Caco-2 (cell line): ENCODE data around the gene SSBP2. TPM values are rescaled to one million over a fixed set of nuclear protein-coding genes. Genes with fewer than 3 reads are reported as not detected.
A peak's percentile ranks its signal among the peaks of the same experiment; 100 is the strongest.

Experiments
- BruUV-seq: library from RNA; stranded (reverse); fragments of 400-500 nt; replicated peaks from 2 replicates; lab custom pipeline; 2021; lab: Mats Ljungman, UMichigan
- CTCF ChIA-PET: fragments of 300-600 bp; sonication (Branson Sonifier 250); formaldehyde crosslinking; loops from one replicate; lab custom pipeline; 2022; ENCODE audit warnings: antibody characterized with exemption; lab: Charles Lee
- POLR2A ChIA-PET: fragments of 300-600 bp; sonication (Branson Sonifier 250); formaldehyde crosslinking; loops from one replicate; lab custom pipeline; 2022; ENCODE audit warnings: antibody characterized with exemption; lab: Charles Lee
- DNase-seq, 2 experiments: peaks; one replicate each; pipeline versions ENCODE4 v3.0.0 to v3.0.0-alpha.2; 2020 to 2022
- H3K27me3 ChIP-seq: replicated peaks from 2 replicates; pipeline ENCODE4 v1.6.0; 2011; ENCODE audit warnings: low read length; ENCODE audit not compliant: control insufficient read depth, insufficient read depth
- H3K36me3 ChIP-seq: 2 replicates; pipeline ENCODE4 v1.5.1; 2011; ENCODE audit warnings: low read length; ENCODE audit not compliant: control insufficient read depth, insufficient read depth
- H3K4me1 ChIP-seq: fragments of 250-450 bp; sonication (Bioruptor Pico); 2 replicates; pipeline ENCODE4 v1.5.1; 2020; ENCODE audit warnings: mild to moderate bottlenecking
- H3K4me3 ChIP-seq: 2 replicates; pipeline ENCODE4 v1.5.1; 2011; ENCODE audit warnings: low read depth, mild to moderate bottlenecking, control low read depth, low read length
- H3K9me3 ChIP-seq: fragments of 250-450 bp; sonication (Bioruptor Pico); 2 replicates; pipeline ENCODE4 v1.5.1; 2020; ENCODE audit warnings: mild to moderate bottlenecking, moderate library complexity
- H3K27ac Mint-ChIP-seq: one replicate; pipeline ENCODE4 v1.8.0; 2022; ENCODE audit warnings: mixed read lengths; ENCODE audit not compliant: unreplicated experiment
- H3K27me3 Mint-ChIP-seq: one replicate; pipeline ENCODE4 v1.8.0; 2022; ENCODE audit warnings: mixed read lengths; ENCODE audit not compliant: insufficient read depth, unreplicated experiment
- H3K36me3 Mint-ChIP-seq: one replicate; pipeline ENCODE4 v1.8.0; 2022; ENCODE audit warnings: mild to moderate bottlenecking, mixed read lengths; ENCODE audit not compliant: insufficient read depth, unreplicated experiment
- H3K4me1 Mint-ChIP-seq: one replicate; pipeline ENCODE4 v1.8.0; 2022; ENCODE audit warnings: low read depth, mixed read lengths; ENCODE audit not compliant: unreplicated experiment
- H3K4me3 Mint-ChIP-seq: one replicate; pipeline ENCODE4 v1.8.0; 2022; ENCODE audit warnings: mild to moderate bottlenecking, moderate library complexity, mixed read lengths; ENCODE audit not compliant: unreplicated experiment
- H3K9me3 Mint-ChIP-seq: one replicate; pipeline ENCODE4 v1.8.0; 2022; ENCODE audit warnings: mixed read lengths; ENCODE audit not compliant: unreplicated experiment
- intact Hi-C: fragments of 100-400 bp; cut with micrococcal nuclease; formaldehyde crosslinking; loops from one replicate; pipeline ENCODE4 v1.10.0; 2022; ENCODE audit not compliant: unreplicated experiment
- total RNA-seq: library from RNA; stranded (reverse); gene quantifications from 2 replicates; pipeline ENCODE4 v1.2.3, GENCODE V29; 2022
- TF ChIP-seq, protein P1 (sequence below), 2 experiments: fragments of 200-600 bp in 1 of 2; IDR thresholded peaks; 1 replicate in 1 of 2; 2 replicates in 1 of 2; pipeline versions ENCODE4 v1.5.1 to v1.8.0; 2011 to 2022; ENCODE audit warnings: antibody characterized with exemption in 1 of 2, control low read depth in 1 of 2, inconsistent platforms in 1 of 2, low read depth in 1 of 2, low read length in 1 of 2, mild to moderate bottlenecking in 1 of 2, moderate library complexity in 1 of 2; ENCODE audit not compliant: insufficient read depth in 1 of 2, severe bottlenecking in 1 of 2, unreplicated experiment in 1 of 2

SSBP2 gene
- total RNA-seq, 1 experiment from 2014 or later, result 2.5 TPM

DNA sequence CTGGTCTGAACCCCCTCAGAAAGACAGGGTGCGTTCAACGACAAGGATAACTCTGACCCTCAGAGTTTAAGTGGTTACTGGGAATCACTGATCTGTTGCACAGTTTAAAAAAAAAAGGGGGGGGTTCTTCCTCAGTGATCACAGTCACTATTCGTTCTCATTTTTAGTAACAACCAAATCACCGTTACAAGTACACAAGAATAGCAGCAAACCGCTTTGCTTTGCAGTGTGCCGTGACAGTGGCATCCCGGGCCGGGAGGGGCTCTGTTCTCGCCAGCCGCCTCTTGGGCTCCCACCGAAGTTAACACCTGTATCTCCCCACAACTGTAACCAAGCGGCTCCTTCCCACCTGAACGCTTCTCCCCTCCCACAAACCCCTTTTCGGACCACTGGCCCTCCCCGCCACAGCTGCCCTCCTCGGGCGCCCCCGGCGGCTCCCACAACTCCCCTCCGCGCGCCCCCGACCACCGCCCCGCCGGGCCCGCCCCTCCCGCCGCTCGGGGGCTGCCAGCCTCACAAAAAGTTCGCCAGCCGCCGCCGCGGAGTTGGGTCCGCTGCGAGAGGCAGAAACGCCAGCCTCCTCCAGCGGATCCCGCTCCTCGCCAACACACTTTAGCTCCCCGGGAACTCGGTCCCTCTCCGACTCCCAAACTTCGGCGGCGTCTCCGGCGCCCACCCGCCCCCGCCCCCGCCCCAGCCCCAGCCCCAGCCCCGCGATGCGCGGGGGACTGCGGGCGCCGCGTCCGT is 1.2 kb downstream of the SSBP2 start:
- no peaks in the 10 kb centered on the region for H3K9me3 ChIP-seq
- H3K9me3 Mint-ChIP-seq, result no peaks in the 10 kb centered on the region
- H3K27me3 ChIP-seq, result no peaks in the 10 kb centered on the region
- intact Hi-C loops, result loop anchor here (2.0 to 5.0 kb wide), 3 partner anchors 223 to 415 kb away; partner anchors contain the start of gene ATG10
- peak in 1 of 2 experiments; percentile 34 for DNase-seq
- peak overlapping the region; percentile 86 for H3K4me3 ChIP-seq
- no TSS peak for BruUV-seq
- peaks cover 11% of the 10 kb centered on the region for H3K27me3 Mint-ChIP-seq
- H3K4me3 Mint-ChIP-seq, result peak overlapping the region; percentile 65
- H3K4me1 ChIP-seq, result peaks cover 8% of the 10 kb centered on the region
- H3K36me3 Mint-ChIP-seq, result no peaks in the 10 kb centered on the region
- no peak overlapping the region for H3K27ac Mint-ChIP-seq
- H3K36me3 ChIP-seq, result no peaks in the 10 kb centered on the region
- ChIA-PET CTCF (interaction anchor here (2.4 kb wide), 1 partner anchor 102 kb away, joined by 23 read pairs; no protein-coding TSS in a partner anchor), POLR2A (interaction anchor here (0.5 kb wide), 1 partner anchor 104 kb away, joined by 3 read pairs; no protein-coding TSS in a partner anchor)
- H3K4me1 Mint-ChIP-seq, result peaks cover 7% of the 10 kb centered on the region
- TF ChIP-seq, protein P1, sequence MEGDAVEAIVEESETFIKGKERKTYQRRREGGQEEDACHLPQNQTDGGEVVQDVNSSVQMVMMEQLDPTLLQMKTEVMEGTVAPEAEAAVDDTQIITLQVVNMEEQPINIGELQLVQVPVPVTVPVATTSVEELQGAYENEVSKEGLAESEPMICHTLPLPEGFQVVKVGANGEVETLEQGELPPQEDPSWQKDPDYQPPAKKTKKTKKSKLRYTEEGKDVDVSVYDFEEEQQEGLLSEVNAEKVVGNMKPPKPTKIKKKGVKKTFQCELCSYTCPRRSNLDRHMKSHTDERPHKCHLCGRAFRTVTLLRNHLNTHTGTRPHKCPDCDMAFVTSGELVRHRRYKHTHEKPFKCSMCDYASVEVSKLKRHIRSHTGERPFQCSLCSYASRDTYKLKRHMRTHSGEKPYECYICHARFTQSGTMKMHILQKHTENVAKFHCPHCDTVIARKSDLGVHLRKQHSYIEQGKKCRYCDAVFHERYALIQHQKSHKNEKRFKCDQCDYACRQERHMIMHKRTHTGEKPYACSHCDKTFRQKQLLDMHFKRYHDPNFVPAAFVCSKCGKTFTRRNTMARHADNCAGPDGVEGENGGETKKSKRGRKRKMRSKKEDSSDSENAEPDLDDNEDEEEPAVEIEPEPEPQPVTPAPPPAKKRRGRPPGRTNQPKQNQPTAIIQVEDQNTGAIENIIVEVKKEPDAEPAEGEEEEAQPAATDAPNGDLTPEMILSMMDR (IDR thresholded peaks at IDR 0.05; ENCODE audit: insufficient read depth in 1 of 2, low read depth in 1 of 2, low read length in 1 of 2, severe bottlenecking in 1 of 2, unreplicated experiment in 1 of 2), result no peak

DNA sequence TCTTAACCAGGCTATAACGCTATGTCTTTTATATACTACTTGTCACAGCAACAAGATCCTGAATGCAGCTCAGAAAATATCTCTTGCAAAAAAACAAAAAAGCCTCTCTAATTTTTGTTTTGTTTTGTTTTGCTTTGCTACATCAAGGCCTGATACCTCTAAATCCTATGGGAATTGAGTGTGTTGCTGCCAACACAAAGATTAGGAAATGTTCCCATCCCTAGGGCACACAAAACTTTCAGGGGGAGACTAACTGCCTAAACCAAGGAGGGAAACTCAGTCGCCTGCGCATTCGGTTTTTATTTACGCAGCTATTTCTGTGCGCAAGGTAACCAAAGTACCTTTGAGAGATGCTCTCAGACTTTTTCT is 1.7 kb downstream of the SSBP2 start:
- intact Hi-C loops, result no loop called here
- TF ChIP-seq, protein P1 (IDR thresholded peaks at IDR 0.05; ENCODE audit: insufficient read depth in 1 of 2, low read depth in 1 of 2, low read length in 1 of 2, severe bottlenecking in 1 of 2, unreplicated experiment in 1 of 2), result no peak
- H3K4me1 Mint-ChIP-seq, result peaks cover 7% of the 10 kb centered on the region
- peaks cover 11% of the 10 kb centered on the region for H3K27me3 Mint-ChIP-seq
- no peaks in the 10 kb centered on the region for H3K36me3 Mint-ChIP-seq
- CTCF ChIA-PET, result interaction anchor here (0.6 kb wide), 1 partner anchor 213 kb away, joined by 3 read pairs; no protein-coding TSS in a partner anchor
- H3K27me3 ChIP-seq, result no peaks in the 10 kb centered on the region
- POLR2A ChIA-PET, result no interaction called here
- H3K4me3 Mint-ChIP-seq, result peak overlapping the region; percentile 65
- no peaks in the 10 kb centered on the region for H3K9me3 Mint-ChIP-seq
- no peaks in the 10 kb centered on the region for H3K36me3 ChIP-seq
- no peak for DNase-seq
- no TSS peak for BruUV-seq
- no peak overlapping the region; the same call in 1 of the 2 replicates for H3K4me3 ChIP-seq
- no peaks in the 10 kb centered on the region for H3K9me3 ChIP-seq
- H3K27ac Mint-ChIP-seq, result no peak overlapping the region
- H3K4me1 ChIP-seq, result peaks cover 6% of the 10 kb centered on the region

DNA sequence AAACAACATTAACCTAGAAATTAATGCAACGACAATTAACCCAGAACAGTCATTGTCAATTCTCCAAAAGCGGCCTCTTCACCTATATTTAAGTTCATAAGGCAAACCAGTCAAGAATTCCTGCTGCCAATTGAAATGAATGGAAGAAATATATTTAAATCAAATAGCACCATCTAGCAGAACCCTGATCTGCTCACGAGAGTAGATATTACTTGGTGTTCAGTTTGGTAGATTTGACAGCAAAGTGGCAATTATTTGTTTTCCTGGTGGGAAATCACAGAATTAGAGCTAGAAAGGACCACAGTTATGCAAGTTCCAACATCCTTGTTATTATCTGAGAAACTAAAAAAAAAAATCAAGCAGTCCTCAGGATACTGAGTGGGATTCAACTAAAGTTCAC is 2.3 kb downstream of the SSBP2 start:
- Histone ChIP-seq H3K4me1 (peaks cover 6% of the 10 kb centered on the region), H3K36me3 (no peaks in the 10 kb centered on the region), H3K9me3 (no peaks in the 10 kb centered on the region), H3K27me3 (no peaks in the 10 kb centered on the region), H3K4me3 (no peak overlapping the region)
- no TSS peak for BruUV-seq
- H3K27me3 Mint-ChIP-seq, result peaks cover 14% of the 10 kb centered on the region
- POLR2A ChIA-PET, result no interaction called here
- H3K4me1 Mint-ChIP-seq, result peaks cover 7% of the 10 kb centered on the region
- intact Hi-C loops, result no loop called here
- no peak for DNase-seq
- H3K9me3 Mint-ChIP-seq, result no peaks in the 10 kb centered on the region
- H3K27ac Mint-ChIP-seq, result no peak overlapping the region
- no peak overlapping the region for H3K4me3 Mint-ChIP-seq
- TF ChIP-seq, protein P1 (IDR thresholded peaks at IDR 0.05; ENCODE audit: insufficient read depth in 1 of 2, low read depth in 1 of 2, low read length in 1 of 2, severe bottlenecking in 1 of 2, unreplicated experiment in 1 of 2), result no peak
- no peaks in the 10 kb centered on the region for H3K36me3 Mint-ChIP-seq
- CTCF ChIA-PET, result interaction anchor here (0.6 kb wide), 1 partner anchor 212 kb away, joined by 3 read pairs; no protein-coding TSS in a partner anchor
